ENCODE data around the gene CDC42BPB. TPM values are rescaled to one million over a fixed set of nuclear protein-coding genes. Genes with fewer than 3 reads are reported as not detected.

The CDC42BPB gene
- polyA plus RNA-seq, 1 donor (not counting 4 experiments of a cell fraction or from before 2014, with no cell fraction given), result 41.3 TPM

DNA sequence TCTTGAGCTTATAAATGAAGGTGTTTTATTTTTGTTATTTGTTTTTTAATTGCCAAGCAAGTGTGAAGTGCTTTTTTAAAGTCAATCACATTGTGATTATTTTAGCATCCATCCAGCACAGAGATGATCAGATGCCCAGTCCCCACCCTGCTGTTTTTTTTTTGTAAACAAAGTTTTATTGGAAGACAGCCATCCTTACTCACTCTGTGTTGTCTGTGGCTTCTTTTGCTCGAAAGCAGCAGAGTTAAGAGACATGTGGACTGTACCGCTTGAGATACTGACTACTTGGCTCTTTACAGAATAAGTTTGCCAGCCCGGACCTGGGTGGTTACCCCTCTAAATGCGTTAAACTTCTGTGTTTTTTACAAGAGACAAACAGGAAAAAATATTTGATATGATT lies 165.8 kb downstream of the CDC42BPB start:
- TF ChIP-seq CTCF (optimal IDR thresholded peaks at IDR 0.05 in 1 of 3, IDR thresholded peaks at IDR 0.05 in 1 of 3, conservative IDR thresholded peaks at IDR 0.05 in 1 of 3; ENCODE audit: extremely low read depth in 1 of 3, insufficient read depth in 2 of 3, low read length in 3 of 3) (no peak), EZH2 (IDR thresholded peaks at IDR 0.05; ENCODE audit: low read length) (no peak)
- no peaks in the 10 kb centered on the region for H3K27me3 ChIP-seq (ENCODE audit: control insufficient read depth, extremely low read depth, insufficient read depth, low read length)
- H3K27ac ChIP-seq (ENCODE audit: control insufficient read depth, insufficient read depth, low read length), result no peak overlapping the region
- dilution Hi-C loops (cut with MboI; ENCODE audit: extremely low pct_ligation_motif_present, low sequenced_read_pairs), result no loop called here
- no peaks in the 10 kb centered on the region for H4K20me1 ChIP-seq (ENCODE audit: control insufficient read depth, extremely low read depth, insufficient read depth, low read length)
- peaks cover 16% of the 10 kb centered on the region in 2 experiments for H3K36me3 ChIP-seq (ENCODE audit: control insufficient read depth in 2 of 2, extremely low read depth in 1 of 2, insufficient read depth in 2 of 2, low read length in 2 of 2)
- no peak overlapping the region for H2AFZ ChIP-seq (ENCODE audit: control insufficient read depth, low read length)
- no peaks in the 10 kb centered on the region for H3K4me1 ChIP-seq (ENCODE audit: control insufficient read depth, extremely low read depth, insufficient read depth, low read length)
- no peak overlapping the region for H3K4me2 ChIP-seq (ENCODE audit: control insufficient read depth, extremely low read depth, insufficient read depth, low read depth, low read length)
- H3K79me2 ChIP-seq (ENCODE audit: control insufficient read depth, insufficient read depth, low read length), result no peaks in the 10 kb centered on the region
- no peak overlapping the region for H3K9ac ChIP-seq (ENCODE audit: control insufficient read depth, extremely low read depth, insufficient read depth, low read length)
- no peak overlapping the region for H3K4me3 ChIP-seq (ENCODE audit: control insufficient read depth in 2 of 3, extremely low read depth in 1 of 3, insufficient read depth in 2 of 3, low read depth in 1 of 3, low read length in 3 of 3)
- H3K9me1 ChIP-seq (ENCODE audit: control insufficient read depth, extremely low read depth, insufficient read depth, low read length), result no peaks in the 10 kb centered on the region
- DNase-seq (ENCODE audit: low read depth, low spot score) (no peak), FAIRE-seq (no peak)
- H3K9me3 ChIP-seq (ENCODE audit: control insufficient read depth, low read depth, low read length), result no peaks in the 10 kb centered on the region

GRCh38 chr14:102891111-102891510 lies 166.2 kb downstream of the CDC42BPB start:
- Histone ChIP-seq H3K9me3 (ENCODE audit: control insufficient read depth, low read depth, low read length) (no peaks in the 10 kb centered on the region), H4K20me1 (ENCODE audit: control insufficient read depth, extremely low read depth, insufficient read depth, low read length) (no peaks in the 10 kb centered on the region), H3K27me3 (ENCODE audit: control insufficient read depth, extremely low read depth, insufficient read depth, low read length) (no peaks in the 10 kb centered on the region), H2AFZ (ENCODE audit: control insufficient read depth, low read length) (no peak overlapping the region), H3K4me1 (ENCODE audit: control insufficient read depth, extremely low read depth, insufficient read depth, low read length) (no peaks in the 10 kb centered on the region), H3K4me3 (ENCODE audit: control insufficient read depth in 2 of 3, extremely low read depth in 1 of 3, insufficient read depth in 2 of 3, low read depth in 1 of 3, low read length in 3 of 3) (no peak overlapping the region), H3K9me1 (ENCODE audit: control insufficient read depth, extremely low read depth, insufficient read depth, low read length) (no peaks in the 10 kb centered on the region), H3K36me3 (ENCODE audit: control insufficient read depth in 2 of 2, extremely low read depth in 1 of 2, insufficient read depth in 2 of 2, low read length in 2 of 2) (peaks cover 16% of the 10 kb centered on the region in 2 experiments), H3K27ac (ENCODE audit: control insufficient read depth, insufficient read depth, low read length) (no peak overlapping the region), H3K4me2 (ENCODE audit: control insufficient read depth, extremely low read depth, insufficient read depth, low read depth, low read length) (no peak overlapping the region), H3K79me2 (ENCODE audit: control insufficient read depth, insufficient read depth, low read length) (no peaks in the 10 kb centered on the region), H3K9ac (ENCODE audit: control insufficient read depth, extremely low read depth, insufficient read depth, low read length) (no peak overlapping the region)
- FAIRE-seq (no peak), DNase-seq (ENCODE audit: low read depth, low spot score) (no peak)
- dilution Hi-C loops (cut with MboI; ENCODE audit: extremely low pct_ligation_motif_present, low sequenced_read_pairs), result no loop called here
- TF ChIP-seq CTCF (optimal IDR thresholded peaks at IDR 0.05 in 1 of 3, IDR thresholded peaks at IDR 0.05 in 1 of 3, conservative IDR thresholded peaks at IDR 0.05 in 1 of 3; ENCODE audit: extremely low read depth in 1 of 3, insufficient read depth in 2 of 3, low read length in 3 of 3), result no peak
- TF ChIP-seq EZH2 (IDR thresholded peaks at IDR 0.05; ENCODE audit: low read length), result no peak
